ENCODE measurements around the gene GBF1.

Gene GBF1

GRCh38 chr10:102424916-102425315, 179.6 kb downstream of the GBF1 start:
- DNase-seq, result no peak

- DNase-seq, result no peak
Observed at GRCh38 chr10:102425444-102425843, 180.1 kb downstream of the GBF1 start.

GRCh38 chr10:102426803-102427287, 181.5 kb downstream of the GBF1 start:
- no peak for DNase-seq

GRCh38 chr10:102429468-102429867, 184.1 kb downstream of the GBF1 start:
- no peak for DNase-seq

GRCh38 chr10:102431452-102432124, 186.3 kb downstream of the GBF1 start:
- DNase-seq, result no peak

Data from activated effector memory CD4-positive, alpha-beta T cell treated with anti-CD3 and anti-CD28 coated beads, Interleukin-2, amount 50 U/mL, for 16 hours (primary cell).